Myocyte (in vitro differentiated cells): ENCODE measurements around the gene PCDHGA5. TPM values are rescaled to one million over a fixed set of nuclear protein-coding genes. Genes with fewer than 3 reads are reported as not detected.
"Not testable (repeated sequence)": the region's sequence is repeated elsewhere in the genome, so short reads cannot be mapped to it uniquely, and the experiment has no call there.

Experiments
- DNase-seq: peaks from one replicate; pipeline ENCODE4 v3.0.0-alpha.2; 2012; ENCODE audit warnings: low read depth
- polyA plus RNA-seq: library from polyadenylated mRNA; unstranded; fragments of >200 nt; gene quantifications from one replicate; pipeline ENCODE4 v1.2.1, GENCODE V29; 2012; ENCODE audit warnings: missing spikeins
- total RNA-seq: library from RNA; depleted of rRNA; stranded (reverse); fragments of >200 nt; gene quantifications from 2 replicates; pipeline ENCODE4 v1.2.3, GENCODE V29; 2014

The PCDHGA5 gene
- 1.7 and 2.2 TPM in 2 replicates for total RNA-seq
- 0.52 TPM for polyA plus RNA-seq

DNA sequence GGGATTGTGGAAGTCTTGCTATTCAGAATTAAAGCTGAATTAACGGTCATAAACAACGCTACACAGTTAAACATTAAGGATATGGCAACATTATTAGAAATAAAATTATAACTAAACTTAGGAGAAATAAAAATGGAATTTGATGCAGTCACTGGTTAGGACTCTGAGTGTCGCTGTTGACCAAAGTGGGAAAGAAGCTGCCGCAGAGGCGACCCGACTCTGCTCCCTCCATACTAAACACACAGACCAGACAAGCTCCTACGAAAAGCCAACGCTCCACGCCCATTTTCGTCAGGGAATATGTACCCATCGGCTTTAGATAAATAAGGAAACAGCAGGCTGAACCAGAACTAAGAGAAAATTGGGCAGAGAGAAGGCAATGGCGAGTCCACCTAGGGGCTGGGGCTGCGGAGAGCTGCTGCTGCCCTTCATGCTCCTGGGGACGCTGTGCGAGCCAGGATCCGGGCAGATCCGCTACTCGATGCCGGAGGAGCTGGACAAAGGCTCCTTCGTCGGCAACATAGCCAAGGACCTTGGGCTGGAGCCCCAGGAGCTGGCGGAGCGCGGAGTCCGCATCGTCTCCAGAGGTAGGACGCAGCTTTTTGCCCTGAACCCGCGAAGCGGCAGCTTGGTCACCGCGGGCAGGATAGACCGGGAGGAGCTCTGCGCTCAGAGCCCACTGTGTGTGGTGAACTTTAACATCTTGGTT lies at the start of gene PCDHGA5:
Gene PCDHGA5, plus strand, starts transcription at position 211 of the 709 bp plus-strand sequence. Its CDS starts 169 bp downstream, at position 380.
- no peak for DNase-seq

- not testable (repeated sequence) for DNase-seq
These were observed 47.0 kb upstream of the PCDHGA5 start for GRCh38 chr5:141316963-141317362.

- no peak for DNase-seq
These were observed 44.8 kb upstream of the PCDHGA5 start for GRCh38 chr5:141319202-141319601.

- DNase-seq, result no peak
These were observed 44.3 kb upstream of the PCDHGA5 start for GRCh38 chr5:141319699-141320098.

GRCh38 chr5:141320225-141321169 lies 43.5 kb upstream of the PCDHGA5 start, which contains the start of gene TAF7:
TAF7 (minus strand) TSS chr5:141320784; CDS start chr5:141320044, 740 bp downstream.
- DNase-seq, result peak; percentile 96

- DNase-seq, result no peak
These were observed 41.7 kb upstream of the PCDHGA5 start for GRCh38 chr5:141322261-141322660.

DNA sequence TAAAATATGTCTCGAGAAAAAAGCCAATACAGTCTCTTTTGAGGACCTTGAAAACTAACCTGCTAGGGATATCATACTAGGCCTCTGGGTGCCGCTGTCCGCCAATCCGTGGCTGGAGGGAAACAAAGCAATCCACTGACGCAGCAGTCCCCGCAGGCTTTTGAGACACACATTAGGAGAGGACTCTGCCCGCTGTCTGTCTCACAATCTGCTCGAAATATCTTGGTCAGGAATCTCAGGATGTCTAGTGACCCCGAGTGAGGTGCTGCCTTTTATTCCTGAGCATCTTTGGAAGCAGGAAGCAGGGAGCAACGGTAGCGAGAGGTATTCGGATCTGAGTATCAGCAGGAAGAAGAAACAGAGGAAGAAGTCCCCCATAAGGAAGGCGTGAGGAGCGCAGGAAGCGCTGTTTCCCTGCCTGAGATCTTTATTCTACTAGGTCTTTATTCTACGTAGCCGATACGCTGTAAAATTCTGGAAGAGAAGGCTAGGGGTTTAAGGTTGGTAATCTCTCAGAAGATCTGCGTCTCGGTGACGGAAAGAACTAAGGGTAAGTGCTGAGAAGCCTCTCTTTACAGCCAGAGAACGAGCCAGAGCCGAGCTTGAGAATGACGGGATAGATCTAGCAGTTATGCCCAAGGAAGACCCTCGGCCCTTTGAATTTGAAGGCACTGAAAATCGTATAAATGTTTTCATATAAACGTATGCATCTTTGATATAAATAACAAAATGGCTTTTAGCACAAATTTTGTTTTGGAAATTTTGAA lies 37.7 kb upstream of the PCDHGA5 start:
- DNase-seq, result peak; percentile 56

DNA sequence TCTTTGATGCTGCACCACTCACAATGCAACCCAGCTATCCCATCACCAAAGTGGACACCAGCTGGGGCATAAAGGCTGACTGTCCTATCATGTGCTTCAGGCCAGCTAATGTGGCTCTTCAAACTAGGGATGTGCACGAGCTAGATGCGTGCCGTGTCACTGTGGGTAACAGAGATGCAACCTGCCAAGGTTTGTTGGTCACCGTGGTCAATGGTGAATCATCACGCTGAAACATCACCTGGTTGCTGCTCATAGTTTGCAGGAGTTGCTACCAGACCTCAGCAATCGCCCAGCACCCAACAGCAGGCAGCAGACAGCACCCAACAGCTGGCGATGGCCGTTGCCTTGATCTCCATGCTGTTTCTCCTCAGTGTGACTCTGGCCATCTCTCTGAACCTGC lies 35.7 kb upstream of the PCDHGA5 start:
- DNase-seq, result no peak

DNA sequence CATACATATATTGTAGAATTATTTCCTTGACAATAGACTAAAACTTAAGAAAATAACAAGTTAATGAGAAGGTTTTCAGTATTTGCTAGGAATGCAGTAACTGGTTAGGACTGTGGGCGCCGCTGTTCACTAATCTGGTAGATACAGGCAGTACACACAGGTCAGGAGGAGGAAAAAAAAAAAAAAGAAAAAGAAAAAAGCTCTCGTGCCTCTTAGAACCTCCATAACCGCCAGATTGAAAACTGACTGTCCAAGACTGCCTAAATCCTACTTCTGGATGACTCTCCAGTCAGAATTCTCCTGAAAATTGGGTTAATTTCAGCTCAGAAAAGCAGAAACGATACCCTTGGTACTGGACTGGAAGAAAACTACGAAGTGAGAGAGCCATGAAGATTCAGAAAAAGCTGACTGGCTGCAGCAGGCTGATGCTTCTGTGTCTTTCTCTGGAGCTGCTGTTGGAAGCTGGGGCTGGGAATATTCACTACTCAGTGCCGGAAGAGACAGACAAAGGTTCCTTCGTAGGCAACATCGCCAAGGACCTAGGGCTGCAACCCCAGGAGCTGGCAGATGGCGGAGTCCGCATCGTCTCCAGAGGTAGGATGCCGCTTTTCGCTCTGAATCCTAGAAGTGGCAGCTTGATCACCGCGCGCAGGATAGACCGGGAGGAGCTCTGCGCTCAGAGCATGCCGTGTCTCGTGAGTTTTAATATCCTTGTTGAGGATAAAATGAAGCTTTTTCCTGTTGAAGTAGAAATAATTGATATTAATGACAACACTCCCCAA lies 33.5 kb upstream of the PCDHGA5 start, which contains the start of gene PCDHGA1:
Gene PCDHGA1, plus strand, starts transcription at position 216 of the 782 bp plus-strand sequence.
- DNase-seq, result peak; percentile 70

DNA sequence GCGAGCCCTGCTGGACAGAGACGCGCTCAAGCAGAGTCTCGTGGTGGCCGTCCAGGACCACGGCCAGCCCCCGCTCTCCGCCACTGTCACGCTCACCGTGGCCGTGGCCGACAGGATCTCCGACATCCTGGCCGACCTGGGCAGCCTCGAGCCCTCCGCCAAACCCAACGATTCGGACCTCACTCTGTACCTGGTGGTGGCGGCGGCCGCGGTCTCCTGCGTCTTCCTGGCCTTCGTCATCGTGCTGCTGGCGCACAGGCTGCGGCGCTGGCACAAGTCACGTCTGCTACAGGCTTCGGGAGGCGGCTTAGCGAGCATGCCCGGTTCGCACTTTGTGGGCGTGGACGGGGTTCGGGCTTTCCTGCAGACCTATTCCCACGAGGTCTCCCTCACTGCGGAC lies 31.4 kb upstream of the PCDHGA5 start:
- not testable (repeated sequence) for DNase-seq

- DNase-seq, result no peak
These were observed 25.2 kb upstream of the PCDHGA5 start, which contains the start of gene PCDHGA2 for GRCh38 chr5:141338538-141339306. PCDHGA2 (plus strand) TSS chr5:141338760.

DNA sequence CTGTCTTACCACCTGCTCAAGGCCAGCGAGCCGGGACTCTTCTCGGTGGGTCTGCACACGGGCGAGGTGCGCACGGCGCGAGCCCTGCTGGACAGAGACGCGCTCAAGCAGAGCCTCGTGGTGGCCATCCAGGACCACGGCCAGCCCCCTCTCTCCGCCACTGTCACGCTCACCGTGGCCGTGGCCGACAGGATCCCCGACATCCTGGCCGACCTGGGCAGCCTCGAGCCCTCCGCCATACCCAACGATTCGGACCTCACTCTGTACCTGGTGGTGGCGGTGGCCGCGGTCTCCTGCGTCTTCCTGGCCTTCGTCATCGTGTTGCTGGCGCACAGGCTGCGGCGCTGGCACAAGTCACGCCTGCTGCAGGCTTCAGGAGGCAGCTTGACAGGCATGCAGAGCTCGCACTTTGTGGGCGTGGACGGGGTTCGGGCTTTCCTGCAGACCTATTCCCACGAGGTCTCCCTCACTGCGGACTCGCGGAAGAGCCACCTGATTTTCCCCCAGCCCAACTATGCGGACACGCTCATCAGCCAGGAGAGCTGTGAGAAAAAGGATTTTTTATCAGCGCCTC lies 23.1 kb upstream of the PCDHGA5 start:
- DNase-seq, result not testable (repeated sequence)

DNA sequence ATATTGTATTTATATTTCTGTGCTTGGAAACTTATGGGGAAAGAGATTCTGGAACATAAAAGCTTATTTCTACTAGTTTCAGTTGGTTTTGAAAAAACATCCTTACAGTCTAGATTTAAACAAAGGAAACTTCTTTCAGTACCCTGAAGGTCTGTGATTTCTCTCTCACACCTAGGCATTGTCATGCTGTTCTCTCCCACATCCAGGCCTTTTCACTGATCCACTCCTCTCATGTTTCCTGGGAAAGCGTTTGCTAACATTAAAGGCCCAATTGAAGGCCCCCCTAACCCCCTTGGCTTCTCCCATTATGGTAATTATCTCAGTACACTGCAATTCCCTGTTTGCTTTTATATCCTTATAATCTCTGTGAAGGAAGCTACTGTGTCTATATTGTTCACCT lies 21.2 kb upstream of the PCDHGA5 start:
- DNase-seq, result no peak

DNA sequence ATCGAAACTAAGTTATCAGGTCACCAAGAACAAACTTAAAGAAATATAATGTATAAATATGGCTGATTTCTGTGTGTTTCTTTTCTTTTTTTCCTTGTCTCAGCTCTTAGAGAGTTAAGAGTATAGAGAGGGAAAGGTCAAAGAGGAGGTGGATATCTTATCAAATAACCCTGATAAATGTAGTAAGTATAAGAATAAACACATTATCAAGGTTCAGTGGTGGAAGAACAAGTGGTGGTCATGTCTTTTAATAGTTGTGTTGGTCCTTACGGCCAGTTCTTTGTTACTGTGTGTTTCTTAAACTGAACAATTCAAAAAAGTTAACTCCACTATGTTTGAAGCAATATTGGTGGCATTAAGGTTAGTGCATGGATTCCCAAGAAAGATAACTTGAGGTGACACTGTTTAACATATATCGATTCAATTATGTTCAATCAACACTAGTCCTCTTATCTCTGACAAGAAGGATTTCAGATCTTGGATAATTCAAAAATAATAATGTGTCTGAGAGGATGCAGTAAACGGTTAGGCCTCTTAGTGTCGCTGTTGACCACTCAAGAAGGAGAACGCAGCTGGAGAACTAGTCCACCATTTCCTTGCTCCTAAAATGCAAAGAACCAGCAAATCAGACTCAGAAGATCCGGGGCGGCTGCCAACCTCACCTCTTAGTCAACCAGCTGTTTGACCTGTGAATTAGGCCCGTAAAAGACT lies 20.6 kb upstream of the PCDHGA5 start, which contains the start of gene PCDHGA3:
Gene PCDHGA3, plus strand, starts transcription at position 588 of the 711 bp plus-strand sequence. CDS start 205 bp downstream, outside the sequence.
- DNase-seq, result no peak

DNA sequence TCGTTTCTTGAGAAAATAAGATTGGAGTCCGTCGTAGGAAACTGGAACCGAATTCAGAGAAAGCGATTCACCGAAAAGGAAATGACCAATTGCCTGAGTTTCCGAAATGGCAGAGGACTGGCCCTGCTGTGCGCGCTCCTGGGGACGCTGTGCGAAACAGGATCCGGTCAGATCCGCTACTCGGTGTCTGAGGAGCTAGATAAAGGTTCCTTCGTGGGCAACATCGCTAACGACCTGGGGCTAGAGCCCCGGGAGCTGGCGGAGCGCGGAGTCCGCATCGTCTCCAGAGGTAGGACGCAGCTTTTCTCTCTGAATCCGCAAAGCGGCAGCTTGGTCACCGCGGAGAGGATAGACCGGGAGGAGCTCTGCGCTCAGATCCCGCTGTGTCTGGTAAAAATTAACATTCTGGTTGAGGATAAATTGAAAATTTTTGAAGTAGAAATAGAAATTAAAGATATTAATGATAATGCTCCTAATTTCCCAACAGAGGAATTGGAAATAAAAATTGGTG lies 20.0 kb upstream of the PCDHGA5 start:
- no peak for DNase-seq

DNA sequence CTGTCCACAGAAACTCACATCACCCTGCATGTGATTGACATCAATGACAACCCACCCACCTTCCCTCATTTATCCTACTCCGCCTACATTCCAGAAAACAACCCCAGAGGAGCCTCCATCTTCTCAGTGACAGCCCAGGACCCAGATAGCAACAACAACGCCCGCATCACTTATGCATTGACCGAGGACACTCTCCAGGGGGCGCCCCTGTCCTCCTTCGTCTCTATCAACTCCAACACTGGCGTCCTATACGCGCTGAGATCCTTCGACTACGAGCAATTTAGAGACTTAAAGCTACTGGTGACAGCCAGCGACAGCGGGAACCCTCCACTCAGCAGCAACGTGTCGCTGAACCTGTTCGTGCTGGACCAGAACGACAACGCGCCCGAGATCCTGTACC lies 18.6 kb upstream of the PCDHGA5 start:
- DNase-seq, result no peak

DNA sequence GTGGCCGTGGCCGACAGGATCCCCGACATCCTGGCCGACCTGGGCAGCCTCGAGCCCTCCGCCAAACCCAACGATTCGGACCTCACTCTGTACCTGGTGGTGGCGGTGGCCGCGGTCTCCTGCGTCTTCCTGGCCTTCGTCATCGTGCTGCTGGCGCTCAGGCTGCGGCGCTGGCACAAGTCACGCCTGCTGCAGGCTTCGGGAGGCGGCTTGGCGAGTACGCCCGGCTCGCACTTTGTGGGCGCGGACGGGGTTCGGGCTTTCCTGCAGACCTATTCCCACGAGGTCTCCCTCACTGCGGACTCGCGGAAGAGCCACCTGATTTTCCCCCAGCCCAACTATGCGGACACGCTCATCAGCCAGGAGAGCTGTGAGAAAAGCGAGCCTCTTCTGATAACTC lies 17.9 kb upstream of the PCDHGA5 start:
- not testable (repeated sequence) for DNase-seq
